Measurements from ENCODE around the gene CDH11. TPM values are rescaled to one million over a fixed set of nuclear protein-coding genes. Genes with fewer than 3 reads are reported as not detected.

CDH11 gene
- total and polyA plus RNA-seq, 9 of the 15 experiments (the other 6 are each of a cell fraction or from before 2014, with no cell fraction given) = 0.18 TPM; not detected in 8

GRCh38 chr16:65042438-65043365, 79.2 kb downstream of the CDH11 start:
- Histone ChIP-seq H3K4me1 (replicated peaks in 1 of 2; ENCODE audit: control insufficient read depth in 2 of 2, insufficient read depth in 2 of 2, low read length in 2 of 2) (no peaks in the 10 kb centered on the region), H3K27ac (ENCODE audit: extremely low read depth, low read depth, low read length) (no peak overlapping the region), H3K36me3 (ENCODE audit: control insufficient read depth, insufficient read depth, low read length) (no peaks in the 10 kb centered on the region), H3K9me1 (ENCODE audit: control insufficient read depth, insufficient read depth, low read length) (no peaks in the 10 kb centered on the region), H3K9me3 (replicated peaks; ENCODE audit: control insufficient read depth, insufficient read depth, low read depth, low read length) (no peaks in the 10 kb centered on the region), H4K20me1 (replicated peaks; ENCODE audit: control insufficient read depth, insufficient read depth, low read length) (no peaks in the 10 kb centered on the region), H3K4me2 (ENCODE audit: insufficient read depth, low read length) (no peak overlapping the region), H3K9ac (ENCODE audit: insufficient read depth in 1 of 2, low read depth in 2 of 2, low read length in 2 of 2) (no peak overlapping the region), H2AFZ (ENCODE audit: low read depth, low read length) (no peak overlapping the region), H3K4me3 (no peak overlapping the region), H3K27me3 (ENCODE audit: control insufficient read depth in 2 of 2, insufficient read depth in 2 of 2, low read length in 2 of 2) (no peaks in the 10 kb centered on the region), H3K79me2 (ENCODE audit: control insufficient read depth, insufficient read depth, low read length) (no peaks in the 10 kb centered on the region)
- CTCF ChIA-PET (ENCODE audit: low intra/inter-chr PET ratio) = no interaction called here
- no peak for FAIRE-seq
- intact Hi-C loops (cut with micrococcal nuclease) (no loop called here), in situ Hi-C loops (cut with MboI) (no loop called here)
- no peak for ATAC-seq
- POLR2A ChIA-PET = no interaction called here
- DNase-seq (ENCODE audit: extremely low read depth in 1 of 4, low spot score in 3 of 4) = no peak
- 0% methylated on average over 4 of the region's 4 CpGs for WGBS (ENCODE audit: insufficient coverage, low coverage, missing lambda C conversion rate)
- no TSS peak for BruUV-seq (replicated peaks)
- TF ChIP-seq BRF1 (IDR thresholded peaks at IDR 0.05; ENCODE audit: borderline replicate concordance, extremely low read depth, insufficient read length) = no peak
- no peak for TF ChIP-seq SRSF9 (IDR thresholded peaks at IDR 0.05; ENCODE audit: borderline replicate concordance, low read depth, low read length)
- no peak for TF ChIP-seq NCOA2 (IDR thresholded peaks at IDR 0.05; ENCODE audit: partially characterized antibody in 2 of 2)
- no peak for TF ChIP-seq RFX7 (CRISPR knock-in tag; IDR thresholded peaks at IDR 0.05)
- no peak for TF ChIP-seq MAFK (IDR thresholded peaks at IDR 0.05; ENCODE audit: low read length)
- no peak for TF ChIP-seq NFIX (CRISPR knock-in tag; IDR thresholded peaks at IDR 0.05; ENCODE audit: low read depth)
- TF ChIP-seq KLF13 (tag; IDR thresholded peaks at IDR 0.05; ENCODE audit: borderline replicate concordance, low read depth) = no peak
- TF ChIP-seq E2F8 (IDR thresholded peaks at IDR 0.05; ENCODE audit: low read depth, partially characterized antibody) = no peak
- TF ChIP-seq ZNF175 (CRISPR knock-in tag; IDR thresholded peaks at IDR 0.05; ENCODE audit: low read depth) = no peak
- no peak for TF ChIP-seq RBM17 (IDR thresholded peaks at IDR 0.05; ENCODE audit: borderline replicate concordance, low read depth, low read length)
- no peak for TF ChIP-seq SIN3B (IDR thresholded peaks at IDR 0.05; ENCODE audit: low read depth)
- TF ChIP-seq CGGBP1 (CRISPR knock-in tag; IDR thresholded peaks at IDR 0.05) = no peak

Measured in K562 (cell line).